ENCODE measurements around the gene PDE8B. TPM values are rescaled to one million over a fixed set of nuclear protein-coding genes. Genes with fewer than 3 reads are reported as not detected.

Gene PDE8B
- total and polyA plus RNA-seq, 2 donors (not counting 1 experiment from before 2014, with no cell fraction given): 0.07 TPM; not detected in 1

GRCh38 chr5:77360973-77361372 lies 150.5 kb downstream of the PDE8B start:
- no peak for TF ChIP-seq EZH2 (IDR thresholded peaks at IDR 0.05; ENCODE audit: borderline replicate concordance, insufficient read depth, low read depth, low read length, poor library complexity, severe bottlenecking)
- TF ChIP-seq, protein P1, sequence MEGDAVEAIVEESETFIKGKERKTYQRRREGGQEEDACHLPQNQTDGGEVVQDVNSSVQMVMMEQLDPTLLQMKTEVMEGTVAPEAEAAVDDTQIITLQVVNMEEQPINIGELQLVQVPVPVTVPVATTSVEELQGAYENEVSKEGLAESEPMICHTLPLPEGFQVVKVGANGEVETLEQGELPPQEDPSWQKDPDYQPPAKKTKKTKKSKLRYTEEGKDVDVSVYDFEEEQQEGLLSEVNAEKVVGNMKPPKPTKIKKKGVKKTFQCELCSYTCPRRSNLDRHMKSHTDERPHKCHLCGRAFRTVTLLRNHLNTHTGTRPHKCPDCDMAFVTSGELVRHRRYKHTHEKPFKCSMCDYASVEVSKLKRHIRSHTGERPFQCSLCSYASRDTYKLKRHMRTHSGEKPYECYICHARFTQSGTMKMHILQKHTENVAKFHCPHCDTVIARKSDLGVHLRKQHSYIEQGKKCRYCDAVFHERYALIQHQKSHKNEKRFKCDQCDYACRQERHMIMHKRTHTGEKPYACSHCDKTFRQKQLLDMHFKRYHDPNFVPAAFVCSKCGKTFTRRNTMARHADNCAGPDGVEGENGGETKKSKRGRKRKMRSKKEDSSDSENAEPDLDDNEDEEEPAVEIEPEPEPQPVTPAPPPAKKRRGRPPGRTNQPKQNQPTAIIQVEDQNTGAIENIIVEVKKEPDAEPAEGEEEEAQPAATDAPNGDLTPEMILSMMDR (IDR thresholded peaks at IDR 0.05): no peak
- CTCF ChIA-PET: no interaction called here

GRCh38 chr5:77366717-77367500 lies 156.4 kb downstream of the PDE8B start:
- intact Hi-C loops (cut with micrococcal nuclease): no loop called here
- H3K4me2 ChIP-seq (replicated peaks; ENCODE audit: low read depth, low read length, poor library complexity, severe bottlenecking): no peak overlapping the region
- Mint-ChIP-seq H3K4me1 (no peaks in the 10 kb centered on the region), H3K4me3 (no peak overlapping the region), H3K27ac (no peak overlapping the region), H3K27me3 (no peaks in the 10 kb centered on the region), H3K9me3 (ENCODE audit: insufficient read depth) (no peaks in the 10 kb centered on the region)
- no peak overlapping the region for H3K9ac ChIP-seq (ENCODE audit: low read length)
- H4K20me1 ChIP-seq (ENCODE audit: control insufficient read depth, insufficient read depth, low read length, poor library complexity, severe bottlenecking): no peaks in the 10 kb centered on the region
- no peak for TF ChIP-seq EZH2 (IDR thresholded peaks at IDR 0.05; ENCODE audit: borderline replicate concordance, insufficient read depth, low read depth, low read length, poor library complexity, severe bottlenecking)
- TF ChIP-seq, protein P1 (IDR thresholded peaks at IDR 0.05): no peak
- no peak overlapping the region for H2AFZ ChIP-seq (ENCODE audit: insufficient read depth, low read depth, low read length, poor library complexity, severe bottlenecking)
- no peaks in the 10 kb centered on the region for H3K36me3 ChIP-seq (replicated peaks in 1 of 2; ENCODE audit: control extremely low read depth in 1 of 2, control insufficient read depth in 1 of 2, extremely low read depth in 1 of 2, insufficient read depth in 2 of 2, low read length in 1 of 2)
- H3K9me3 ChIP-seq (ENCODE audit: control extremely low read depth in 1 of 3, control insufficient read depth in 2 of 3, insufficient read depth in 1 of 3, low read length in 2 of 3): no peaks in the 10 kb centered on the region
- ChIA-PET POLR2A (no interaction called here), CTCF (no interaction called here)
- no peaks in the 10 kb centered on the region for H3K79me2 ChIP-seq (ENCODE audit: control insufficient read depth, insufficient read depth, low read length)
- no peak overlapping the region for H3K27ac ChIP-seq (ENCODE audit: low read length in 2 of 2)
- H3K27me3 ChIP-seq (replicated peaks in 1 of 4; ENCODE audit: control extremely low read depth in 1 of 4, control insufficient read depth in 3 of 4, insufficient read depth in 4 of 4, low read length in 3 of 4): no peaks in the 10 kb centered on the region
- no peaks in the 10 kb centered on the region for H3K4me1 ChIP-seq (ENCODE audit: control insufficient read depth in 2 of 2, insufficient read depth in 2 of 2, low read length in 2 of 2)
- ATAC-seq (ENCODE audit: low read depth) (no peak), DNase-seq (no peak)
- WGBS (ENCODE audit: insufficient coverage): 88% methylated on average over 4 of the region's 5 CpGs
- no peak overlapping the region for H3K4me3 ChIP-seq (ENCODE audit: control extremely low read depth in 1 of 5, extremely low read depth in 1 of 5, insufficient read depth in 1 of 5, low read depth in 2 of 5, low read length in 4 of 5)

More at GRCh38 chr5:77360973-77361372, 150.5 kb downstream of the PDE8B start:
- H3K4me1 ChIP-seq (ENCODE audit: control insufficient read depth in 2 of 2, insufficient read depth in 2 of 2, low read length in 2 of 2): no peaks in the 10 kb centered on the region
- no peaks in the 10 kb centered on the region for H3K79me2 ChIP-seq (ENCODE audit: control insufficient read depth, insufficient read depth, low read length)
- intact Hi-C loops (cut with micrococcal nuclease): no loop called here
- no peaks in the 10 kb centered on the region for H3K9me3 Mint-ChIP-seq (ENCODE audit: insufficient read depth)
- no peak overlapping the region for H3K4me2 ChIP-seq (replicated peaks; ENCODE audit: low read depth, low read length, poor library complexity, severe bottlenecking)
- DNase-seq (no peak), ATAC-seq (ENCODE audit: low read depth) (no peak)
- no peak overlapping the region for H3K4me3 ChIP-seq (ENCODE audit: control extremely low read depth in 1 of 5, extremely low read depth in 1 of 5, insufficient read depth in 1 of 5, low read depth in 2 of 5, low read length in 4 of 5)
- H4K20me1 ChIP-seq (ENCODE audit: control insufficient read depth, insufficient read depth, low read length, poor library complexity, severe bottlenecking): no peaks in the 10 kb centered on the region
- POLR2A ChIA-PET: no interaction called here
- H3K4me3 Mint-ChIP-seq: no peak overlapping the region
- H3K27me3 ChIP-seq (replicated peaks in 1 of 4; ENCODE audit: control extremely low read depth in 1 of 4, control insufficient read depth in 3 of 4, insufficient read depth in 4 of 4, low read length in 3 of 4): no peaks in the 10 kb centered on the region
- no peak overlapping the region for H3K27ac Mint-ChIP-seq
- H3K9me3 ChIP-seq (ENCODE audit: control extremely low read depth in 1 of 3, control insufficient read depth in 2 of 3, insufficient read depth in 1 of 3, low read length in 2 of 3): no peaks in the 10 kb centered on the region
- no peak overlapping the region for H2AFZ ChIP-seq (ENCODE audit: insufficient read depth, low read depth, low read length, poor library complexity, severe bottlenecking)
- H3K27ac ChIP-seq (ENCODE audit: low read length in 2 of 2): no peak overlapping the region
- H3K36me3 ChIP-seq (replicated peaks in 1 of 2; ENCODE audit: control extremely low read depth in 1 of 2, control insufficient read depth in 1 of 2, extremely low read depth in 1 of 2, insufficient read depth in 2 of 2, low read length in 1 of 2): no peaks in the 10 kb centered on the region
- WGBS (ENCODE audit: insufficient coverage): no CpG with 5 or more reads among the region's 1 CpG
- H3K4me1 Mint-ChIP-seq: peaks cover 2% of the 10 kb centered on the region
- no peaks in the 10 kb centered on the region for H3K27me3 Mint-ChIP-seq
- no peak overlapping the region for H3K9ac ChIP-seq (ENCODE audit: low read length)
